H7 (cell line): ENCODE results near the gene OSM. TPM values are rescaled to one million over a fixed set of nuclear protein-coding genes. Genes with fewer than 3 reads are reported as not detected.

Experiments used
- DNase-seq: peaks from one replicate; pipeline ENCODE4 v3.0.0; 2012
- H3K27me3 ChIP-seq: 2 replicates; pipeline ENCODE4 v1.6.0; 2011; ENCODE audit warnings: mild to moderate bottlenecking, low read length; ENCODE audit not compliant: control insufficient read depth, insufficient read depth
- H3K36me3 ChIP-seq: replicated peaks from 2 replicates; pipeline ENCODE4 v1.5.1; 2011; ENCODE audit warnings: low read length; ENCODE audit not compliant: control insufficient read depth, insufficient read depth
- H3K4me3 ChIP-seq: 2 replicates; pipeline ENCODE4 v1.5.1; 2011; ENCODE audit warnings: low read depth, mild to moderate bottlenecking, control low read depth, low read length, moderate library complexity; ENCODE audit not compliant: insufficient read depth
- total RNA-seq: library from RNA; depleted of rRNA; stranded (reverse); fragments of >200 nt; shearing (Covaris generic); gene quantifications from 2 replicates; pipeline ENCODE4 v1.2.3, GENCODE V29; 2014

OSM gene
- total RNA-seq, 1 experiment from 2014 or later: not detected

DNA sequence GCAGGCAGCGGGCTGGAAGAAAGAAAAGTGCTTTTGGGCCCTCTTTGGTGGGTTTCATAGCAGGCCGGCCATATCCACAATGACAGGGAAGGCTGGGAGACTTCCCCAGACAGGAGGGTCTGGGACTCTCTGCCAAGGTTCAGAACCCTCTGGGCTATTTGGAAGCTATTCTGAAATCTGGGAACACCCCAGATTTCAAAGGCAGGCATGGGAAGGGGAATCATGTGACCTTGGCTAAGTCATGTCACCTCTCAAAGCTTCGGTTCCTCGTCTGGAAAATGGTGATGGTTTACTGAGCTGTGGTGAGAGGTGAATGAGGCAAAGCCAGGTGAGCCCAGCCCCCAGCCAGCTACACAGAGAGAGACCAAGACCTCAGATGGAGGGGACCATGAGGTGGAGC, 18.0 kb upstream of the OSM start:
- peaks cover 6% of the 10 kb centered on the region; the same call in 1 of the 2 replicates for H3K27me3 ChIP-seq
- H3K36me3 ChIP-seq: no peaks in the 10 kb centered on the region
- DNase-seq: no peak
- no peak overlapping the region for H3K4me3 ChIP-seq

DNA sequence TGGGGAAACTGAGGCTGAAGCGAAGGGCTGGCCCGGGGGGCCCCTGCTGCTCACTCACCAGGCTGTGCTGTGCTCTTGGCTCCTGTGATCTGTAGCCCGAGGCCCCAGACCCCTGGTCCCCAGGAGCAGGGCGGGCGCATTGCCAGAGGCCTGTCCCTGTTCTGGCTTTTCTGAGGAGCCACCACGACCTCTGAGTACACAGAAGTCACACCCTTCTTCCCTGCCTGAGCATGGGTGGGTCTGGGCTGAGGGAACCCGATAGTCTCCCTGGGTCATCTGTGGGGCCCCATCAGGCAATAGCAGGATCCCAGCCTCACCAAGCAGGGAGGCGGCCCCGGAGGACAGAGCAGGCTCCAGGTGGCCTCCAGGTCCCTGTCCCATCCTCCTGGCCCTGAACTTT, 17.5 kb upstream of the OSM start:
- no peaks in the 10 kb centered on the region for H3K36me3 ChIP-seq
- peaks cover 6% of the 10 kb centered on the region; the same call in 1 of the 2 replicates for H3K27me3 ChIP-seq
- H3K4me3 ChIP-seq: no peak overlapping the region
- DNase-seq: no peak

DNA sequence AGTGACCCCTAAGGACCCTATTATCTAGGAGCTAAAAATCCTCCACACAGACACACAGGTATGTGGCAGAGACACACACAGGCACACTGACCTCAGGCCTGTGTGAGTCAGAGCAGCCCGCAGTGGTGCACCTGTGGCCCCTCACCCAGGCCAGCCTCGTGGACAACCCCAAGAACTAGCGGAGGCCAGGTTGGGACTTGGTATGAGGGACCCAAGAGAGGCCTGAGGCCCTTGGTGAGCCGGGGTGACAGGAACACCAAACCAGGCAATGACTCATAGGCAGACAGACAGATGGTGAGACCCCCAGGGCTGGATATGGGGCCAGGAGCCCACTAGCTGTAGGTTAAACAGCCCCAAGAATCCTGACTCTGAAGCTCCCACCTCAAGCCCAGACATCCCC, 16.7 kb upstream of the OSM start:
- H3K27me3 ChIP-seq: no peaks in the 10 kb centered on the region; the same call in 1 of the 2 replicates
- no peak overlapping the region for H3K4me3 ChIP-seq
- DNase-seq: no peak
- H3K36me3 ChIP-seq: no peaks in the 10 kb centered on the region

DNA sequence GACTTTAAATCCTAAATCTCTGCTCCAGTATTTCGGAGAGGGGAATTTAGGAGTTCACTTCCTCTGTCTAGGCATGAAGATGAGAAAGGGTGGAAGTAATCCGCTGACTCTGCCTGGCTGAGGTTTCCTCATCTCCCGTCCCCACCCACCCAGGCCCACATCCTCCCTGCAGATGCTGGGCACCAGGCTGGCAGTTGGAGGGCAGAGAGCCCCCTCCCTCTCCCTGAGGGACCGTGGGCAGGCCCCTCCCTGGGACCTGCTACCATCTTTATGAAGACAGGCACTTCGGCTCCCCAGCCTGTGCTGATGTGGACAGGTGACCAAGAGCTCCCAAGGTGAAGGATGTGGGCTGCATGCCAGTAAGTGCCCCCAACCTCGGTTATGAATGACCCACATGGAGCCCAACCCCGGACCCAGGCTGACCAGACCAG, 16.0 kb upstream of the OSM start:
- Histone ChIP-seq H3K4me3 (no peak overlapping the region), H3K27me3 (no peaks in the 10 kb centered on the region), H3K36me3 (no peaks in the 10 kb centered on the region)
- DNase-seq: no peak

DNA sequence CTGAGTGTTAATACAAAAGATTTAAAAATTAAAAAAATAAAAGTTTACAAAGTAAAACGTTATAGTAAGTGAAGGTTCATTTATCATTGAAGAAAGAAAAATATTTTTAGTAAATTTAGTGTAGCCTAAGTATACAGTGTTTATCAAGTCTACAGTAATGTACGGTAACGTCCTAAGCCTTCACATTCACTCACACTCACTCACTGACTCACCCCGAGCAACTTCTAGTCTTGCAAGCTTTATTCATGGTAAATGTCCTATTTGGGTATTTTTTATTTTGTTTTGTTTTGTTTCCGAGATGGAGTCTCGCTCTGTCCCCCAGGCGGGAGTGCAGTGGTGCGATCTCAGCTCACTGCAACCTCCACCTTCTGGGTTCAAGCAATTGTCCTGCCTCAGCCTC, 13.9 kb upstream of the OSM start:
- H3K4me3 ChIP-seq: no peak overlapping the region
- DNase-seq: no peak
- H3K27me3 ChIP-seq: no peaks in the 10 kb centered on the region
- H3K36me3 ChIP-seq: no peaks in the 10 kb centered on the region

DNA sequence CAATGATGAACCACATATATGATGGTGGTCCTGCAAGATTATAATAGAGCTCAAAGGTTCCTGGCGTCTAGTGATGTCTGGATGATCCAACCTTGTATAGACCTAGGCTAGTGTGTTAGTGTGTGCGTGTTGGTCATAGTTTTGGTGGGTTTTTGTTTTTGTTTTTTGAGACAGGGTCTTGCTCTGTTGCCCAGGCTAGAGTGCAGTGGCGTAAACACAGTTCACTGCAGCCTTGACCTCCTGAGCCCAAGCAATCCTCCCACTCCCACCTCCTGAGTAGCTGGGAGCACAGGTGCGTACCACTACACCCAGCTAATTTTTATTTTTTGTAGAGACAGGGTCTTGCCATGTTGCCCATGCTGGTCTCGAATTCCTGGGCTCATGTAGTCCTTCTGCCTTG, 13.3 kb upstream of the OSM start:
- Histone ChIP-seq H3K27me3 (no peaks in the 10 kb centered on the region), H3K4me3 (no peak overlapping the region), H3K36me3 (no peaks in the 10 kb centered on the region)
- no peak for DNase-seq

DNA sequence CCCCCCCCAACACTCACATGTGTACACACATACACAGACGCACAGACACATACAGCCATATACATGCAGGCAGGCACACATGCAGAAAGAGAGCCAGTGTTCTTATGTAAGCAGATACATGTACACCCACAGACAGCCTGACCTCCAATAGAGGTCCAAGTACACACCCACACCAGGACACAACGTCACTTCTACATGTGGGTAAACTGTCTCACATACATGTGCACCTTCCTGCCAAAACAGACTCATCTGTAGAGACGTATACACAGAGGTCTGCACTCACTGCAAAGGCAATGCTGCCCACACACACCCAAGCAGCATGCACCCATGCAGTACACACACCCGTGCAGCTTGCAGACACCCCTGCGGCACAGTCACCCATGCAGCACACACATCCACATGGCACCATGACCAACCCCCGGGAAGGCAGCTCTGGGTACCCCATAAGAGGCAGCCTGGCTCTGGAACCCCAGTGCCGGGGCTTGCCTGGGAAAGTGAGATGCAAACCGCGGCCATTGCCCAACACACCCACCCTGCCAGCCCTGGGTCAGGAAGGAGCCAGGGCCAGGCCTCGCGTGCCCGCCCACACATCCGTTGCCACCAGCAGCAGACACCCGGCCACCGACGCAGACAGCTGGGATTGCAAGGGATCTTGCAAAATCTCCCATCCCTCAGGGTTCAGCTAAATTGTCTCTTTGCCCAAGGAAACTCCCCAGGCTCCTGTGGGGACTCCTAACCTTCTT, 12.6 kb upstream of the OSM start:
- H3K36me3 ChIP-seq: no peaks in the 10 kb centered on the region
- no peak for DNase-seq
- H3K4me3 ChIP-seq: no peak overlapping the region
- no peaks in the 10 kb centered on the region for H3K27me3 ChIP-seq

DNA sequence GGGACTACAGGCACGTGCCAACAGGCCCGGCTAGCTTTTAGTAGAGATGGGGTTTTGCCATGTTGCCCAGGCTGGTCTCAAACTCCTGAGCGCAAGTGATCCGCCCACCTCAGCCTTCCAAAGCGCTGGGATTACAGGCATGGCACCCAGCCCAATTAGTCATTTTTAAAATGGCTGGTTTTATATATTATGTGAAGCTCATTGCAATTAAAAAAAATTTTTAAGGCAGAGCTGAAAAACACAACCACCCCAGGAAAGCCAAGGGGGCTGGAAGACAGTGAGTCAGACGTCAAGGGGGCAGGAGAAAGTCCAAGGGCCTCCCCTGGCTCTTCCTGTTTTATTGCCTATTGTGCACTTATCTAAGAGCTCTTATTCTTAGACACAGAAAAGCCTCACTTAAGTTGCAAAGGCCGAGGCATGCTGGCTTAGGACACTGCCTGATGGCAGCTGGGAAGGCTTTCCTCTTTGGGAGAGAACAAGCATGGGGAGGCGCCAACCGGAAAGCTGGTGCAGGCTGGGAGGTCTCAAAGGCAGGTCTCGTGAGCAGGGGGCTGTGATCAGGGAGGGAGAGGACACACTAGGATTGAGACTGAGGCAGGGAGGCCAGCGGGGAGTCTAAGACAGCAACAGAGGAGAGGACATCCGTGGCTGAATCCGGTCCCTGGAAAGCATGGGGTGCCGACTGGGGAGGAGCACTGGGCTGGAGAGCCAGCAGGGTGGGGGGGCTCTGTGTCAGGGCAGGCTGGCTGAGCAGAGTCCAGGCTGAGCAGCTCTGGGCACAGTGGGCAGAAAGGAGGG, 11.1 kb upstream of the OSM start:
- H3K27me3 ChIP-seq: no peaks in the 10 kb centered on the region
- no peak overlapping the region for H3K4me3 ChIP-seq
- peak; percentile 52 for DNase-seq
- no peaks in the 10 kb centered on the region for H3K36me3 ChIP-seq

DNA sequence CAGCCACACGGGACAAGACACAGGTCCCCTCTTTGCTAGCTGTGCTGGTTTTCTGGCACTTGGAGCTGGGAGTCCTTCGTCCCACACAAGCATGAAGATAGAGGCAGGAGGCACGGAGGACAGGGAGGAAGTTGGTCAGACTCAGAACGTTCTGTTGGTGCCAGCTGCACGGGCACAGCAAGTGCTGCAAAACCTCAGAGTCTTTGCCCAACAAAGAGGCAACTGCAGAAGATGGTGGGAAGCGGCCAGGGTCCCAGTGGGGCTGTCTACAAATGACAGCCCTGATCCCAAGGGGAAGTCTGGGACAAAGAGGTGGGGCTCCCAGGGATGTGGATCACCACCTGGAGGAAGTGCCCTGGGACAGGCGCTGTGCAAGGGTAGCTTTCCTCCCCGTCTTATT, 9.4 kb upstream of the OSM start:
- no peak for DNase-seq
- Histone ChIP-seq H3K4me3 (no peak overlapping the region), H3K36me3 (no peaks in the 10 kb centered on the region), H3K27me3 (no peaks in the 10 kb centered on the region)

DNA sequence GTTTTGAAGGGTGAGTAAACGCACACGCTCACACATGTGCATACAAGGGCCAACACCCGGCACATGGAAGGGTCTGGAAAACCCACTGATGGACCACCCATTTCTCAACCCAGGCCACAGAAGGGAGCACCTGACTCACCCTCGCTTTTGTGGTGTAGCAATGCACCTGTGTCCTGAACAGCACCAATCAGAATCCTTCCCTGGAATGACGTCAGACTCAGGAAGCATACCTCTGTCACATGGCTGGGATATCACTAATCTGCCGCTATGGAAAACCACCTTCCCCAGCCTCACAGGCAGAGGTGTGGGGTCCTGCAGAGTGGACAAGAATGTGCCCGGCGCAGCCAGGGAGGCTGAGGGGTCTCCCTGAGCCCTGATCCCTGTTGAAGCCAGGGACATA, 9.0 kb upstream of the OSM start:
- Histone ChIP-seq H3K36me3 (no peaks in the 10 kb centered on the region), H3K27me3 (no peaks in the 10 kb centered on the region), H3K4me3 (no peak overlapping the region)
- no peak for DNase-seq

DNA sequence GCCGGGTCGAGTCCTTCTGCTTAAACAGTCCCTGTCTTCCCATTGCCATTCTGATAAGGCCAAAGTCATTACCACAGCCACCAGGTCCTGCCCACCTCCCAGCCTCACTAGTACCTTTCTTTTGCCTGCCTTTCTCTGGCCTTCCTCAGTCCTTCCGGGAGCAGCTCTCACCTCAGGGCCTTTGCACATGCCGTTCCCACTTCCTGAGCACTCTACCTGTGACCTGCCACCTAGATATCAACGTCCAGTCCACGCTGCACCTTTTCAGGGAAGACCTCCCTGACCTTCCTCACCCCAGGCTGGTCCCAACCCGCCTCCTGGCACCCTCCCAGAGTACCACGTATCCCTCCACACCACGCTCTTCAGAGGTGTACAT, 7.8 kb upstream of the OSM start:
- no peaks in the 10 kb centered on the region for H3K36me3 ChIP-seq
- no peak overlapping the region for H3K4me3 ChIP-seq
- DNase-seq: no peak
- no peaks in the 10 kb centered on the region for H3K27me3 ChIP-seq

DNA sequence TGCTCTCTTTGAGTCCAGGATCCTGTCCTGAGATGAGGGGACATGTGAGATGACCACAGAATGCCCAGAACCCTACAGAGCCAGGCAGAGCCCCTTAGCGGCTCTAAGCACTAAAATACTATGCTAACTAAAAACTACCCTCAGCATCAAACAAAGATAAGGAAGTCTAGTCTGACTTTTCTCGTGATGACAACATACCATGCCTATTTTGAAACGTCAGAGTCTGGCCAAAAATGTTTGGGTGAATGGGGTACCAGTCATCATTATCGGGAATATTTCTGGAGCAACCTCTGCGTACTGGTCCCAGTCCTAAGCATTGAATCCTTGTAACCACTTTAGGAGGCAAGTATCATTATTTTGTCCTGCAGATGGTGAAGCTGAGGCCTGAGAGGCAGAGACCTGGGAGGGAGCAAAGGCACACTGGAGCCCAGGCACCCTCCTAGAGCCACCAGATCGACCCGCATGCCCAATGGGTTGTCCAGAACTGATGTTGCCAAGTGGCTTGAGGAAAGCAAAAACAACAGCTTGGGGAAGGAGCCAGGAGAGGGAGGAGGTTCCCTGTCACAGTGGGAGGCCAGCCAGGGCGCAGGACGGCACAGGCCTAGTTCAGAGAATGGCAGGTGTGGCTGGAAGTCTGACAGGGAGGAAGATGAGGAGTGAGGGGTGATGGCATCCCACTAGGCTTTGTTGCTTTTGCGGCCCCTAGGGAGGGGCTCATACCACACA, 7.2 kb upstream of the OSM start:
- DNase-seq: no peak
- Histone ChIP-seq H3K27me3 (no peaks in the 10 kb centered on the region), H3K4me3 (no peak overlapping the region), H3K36me3 (no peaks in the 10 kb centered on the region)

DNA sequence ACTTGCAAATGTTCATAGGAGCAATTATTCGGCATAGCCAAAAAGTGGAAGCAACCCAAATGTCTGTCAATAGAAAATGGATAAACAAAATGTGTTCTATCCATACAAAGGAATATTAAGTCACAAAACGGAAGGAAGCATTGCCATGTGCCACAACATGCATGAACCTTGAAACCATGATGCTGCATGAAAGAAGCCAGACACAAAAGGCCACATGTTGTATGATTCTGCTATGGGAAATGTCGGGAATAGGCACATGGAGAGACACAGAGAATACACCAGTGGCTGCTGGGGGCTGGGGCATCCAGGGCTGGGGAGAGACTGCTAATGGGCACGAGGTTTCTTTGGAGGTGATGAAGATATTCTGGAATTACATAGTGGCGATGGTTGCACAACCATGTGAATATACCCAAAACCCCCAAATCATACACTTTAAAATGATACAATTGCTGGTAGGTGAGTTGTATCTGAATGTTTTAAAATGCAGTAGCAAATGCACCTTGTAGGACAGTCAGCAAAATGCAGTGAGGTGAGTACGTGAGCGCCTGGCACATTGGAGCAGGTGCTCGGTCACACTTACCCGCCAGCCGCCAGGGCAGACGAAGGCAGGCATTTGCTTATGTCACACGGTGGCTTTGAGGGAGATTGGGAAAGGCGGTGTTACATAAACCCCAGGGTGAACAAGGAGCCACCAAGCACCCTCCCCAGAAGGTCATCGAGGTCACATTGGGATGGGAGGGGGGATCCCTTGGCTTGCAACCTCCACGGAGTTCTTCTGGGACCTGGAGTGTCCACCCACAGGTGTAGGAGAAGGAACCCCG, 6.3 kb upstream of the OSM start:
- DNase-seq: no peak
- H3K4me3 ChIP-seq: no peak overlapping the region
- H3K36me3 ChIP-seq: no peaks in the 10 kb centered on the region
- H3K27me3 ChIP-seq: no peaks in the 10 kb centered on the region

DNA sequence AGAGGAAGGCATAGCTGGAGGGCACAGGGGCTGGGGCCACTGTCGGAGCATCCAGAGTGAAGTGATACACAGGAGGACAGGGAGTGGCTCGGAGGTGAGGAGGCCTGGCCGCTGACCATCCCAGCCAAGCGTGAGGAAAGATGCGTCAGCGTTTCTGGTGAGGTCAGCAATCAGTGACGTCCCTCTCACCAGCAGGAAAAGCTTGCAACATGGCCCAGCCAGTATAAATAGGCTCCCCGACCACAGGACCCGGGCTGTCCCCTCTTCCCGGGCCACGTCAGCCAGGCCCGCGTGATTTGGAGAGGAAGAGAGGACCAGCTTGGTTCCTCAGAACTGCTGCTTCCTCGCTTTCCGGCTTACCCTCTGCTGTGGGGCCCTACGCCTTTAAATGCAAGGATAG, 4.2 kb upstream of the OSM start:
- DNase-seq: no peak
- H3K4me3 ChIP-seq: no peak overlapping the region

More for the DNA sequence above, 4.2 kb upstream of the OSM start:
- Histone ChIP-seq H3K27me3 (no peaks in the 10 kb centered on the region), H3K36me3 (no peaks in the 10 kb centered on the region)
